ENCODE results near the gene ARMC8.
A peak's percentile ranks its signal among the peaks of the same experiment; 100 is the strongest.

Gene ARMC8

DNA sequence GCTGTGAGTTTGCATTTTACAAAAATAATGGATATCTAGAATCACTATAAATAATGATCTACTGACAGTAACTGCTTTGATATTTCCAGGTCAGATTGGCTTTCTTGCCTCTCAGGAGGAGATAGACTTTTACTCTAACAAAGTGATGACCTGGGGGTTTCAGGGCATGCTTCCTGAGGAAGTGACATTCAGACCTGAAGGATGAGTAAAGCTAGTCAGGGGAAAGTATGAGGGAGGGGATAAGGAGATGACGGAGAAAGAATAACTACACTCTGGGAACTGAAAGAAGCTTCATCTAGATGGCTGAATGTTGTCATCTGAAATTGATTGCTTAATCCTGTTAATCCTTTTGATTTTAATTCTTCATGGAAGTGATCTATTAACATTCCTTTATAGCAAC, 32.2 kb downstream of the ARMC8 start:
- no peaks in the 10 kb centered on the region for H3K27me3 Mint-ChIP-seq
- ATAC-seq, result no peak
- H3K4me3 Mint-ChIP-seq, result no peak overlapping the region
- no peaks in the 10 kb centered on the region for H3K9me3 Mint-ChIP-seq
- H3K4me1 Mint-ChIP-seq, result peaks cover 27% of the 10 kb centered on the region
- peaks cover 12% of the 10 kb centered on the region for H3K36me3 Mint-ChIP-seq
- H3K27ac Mint-ChIP-seq, result peak overlapping the region; percentile 17

DNA sequence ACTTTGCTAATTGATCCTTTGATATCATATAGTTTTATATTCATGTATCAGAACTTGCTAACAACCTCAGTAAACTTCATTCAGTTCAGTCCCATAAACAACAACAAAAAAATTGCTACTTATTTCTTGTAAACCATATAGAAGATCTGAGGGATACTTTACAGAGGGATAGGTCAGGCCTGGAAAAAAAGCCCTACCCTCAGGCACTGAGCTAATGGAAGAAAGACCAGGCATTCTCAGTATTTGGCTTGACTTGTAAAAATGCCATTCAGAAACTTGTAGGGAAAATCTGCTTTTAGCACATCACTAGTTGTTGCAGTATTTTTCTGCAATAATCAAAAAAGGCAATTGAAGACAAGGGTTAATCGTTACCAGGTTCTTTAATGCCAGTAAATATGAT, 33.1 kb downstream of the ARMC8 start:
- H3K27ac Mint-ChIP-seq, result peak overlapping the region; percentile 17
- H3K4me1 Mint-ChIP-seq, result peaks cover 27% of the 10 kb centered on the region
- no peak overlapping the region for H3K4me3 Mint-ChIP-seq
- peaks cover 12% of the 10 kb centered on the region for H3K36me3 Mint-ChIP-seq
- no peak for ATAC-seq
- H3K27me3 Mint-ChIP-seq, result no peaks in the 10 kb centered on the region
- no peaks in the 10 kb centered on the region for H3K9me3 Mint-ChIP-seq

DNA sequence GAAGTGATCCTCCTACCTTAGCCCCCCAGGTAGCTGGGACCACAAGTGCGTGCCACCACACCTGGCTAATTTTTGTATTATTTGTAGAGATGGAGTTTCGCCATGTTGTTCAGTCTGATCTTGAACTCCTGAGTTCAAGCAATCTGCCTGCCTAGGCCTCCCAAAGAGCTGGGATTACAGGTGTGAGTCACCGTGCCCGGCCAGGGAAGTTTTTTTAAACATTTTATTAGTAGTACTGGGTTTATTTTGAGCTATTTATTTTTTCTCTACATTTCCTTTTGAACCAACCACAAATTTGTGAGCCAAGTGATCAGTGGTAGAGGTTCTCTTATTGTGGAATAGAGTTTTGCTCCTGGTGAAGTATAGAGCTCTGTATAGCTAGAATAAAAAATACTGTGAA, 33.7 kb downstream of the ARMC8 start:
- H3K4me3 Mint-ChIP-seq, result no peak overlapping the region
- peaks cover 12% of the 10 kb centered on the region for H3K36me3 Mint-ChIP-seq
- peaks cover 27% of the 10 kb centered on the region for H3K4me1 Mint-ChIP-seq
- no peaks in the 10 kb centered on the region for H3K9me3 Mint-ChIP-seq
- no peak for ATAC-seq
- H3K27ac Mint-ChIP-seq, result no peak overlapping the region
- no peaks in the 10 kb centered on the region for H3K27me3 Mint-ChIP-seq

DNA sequence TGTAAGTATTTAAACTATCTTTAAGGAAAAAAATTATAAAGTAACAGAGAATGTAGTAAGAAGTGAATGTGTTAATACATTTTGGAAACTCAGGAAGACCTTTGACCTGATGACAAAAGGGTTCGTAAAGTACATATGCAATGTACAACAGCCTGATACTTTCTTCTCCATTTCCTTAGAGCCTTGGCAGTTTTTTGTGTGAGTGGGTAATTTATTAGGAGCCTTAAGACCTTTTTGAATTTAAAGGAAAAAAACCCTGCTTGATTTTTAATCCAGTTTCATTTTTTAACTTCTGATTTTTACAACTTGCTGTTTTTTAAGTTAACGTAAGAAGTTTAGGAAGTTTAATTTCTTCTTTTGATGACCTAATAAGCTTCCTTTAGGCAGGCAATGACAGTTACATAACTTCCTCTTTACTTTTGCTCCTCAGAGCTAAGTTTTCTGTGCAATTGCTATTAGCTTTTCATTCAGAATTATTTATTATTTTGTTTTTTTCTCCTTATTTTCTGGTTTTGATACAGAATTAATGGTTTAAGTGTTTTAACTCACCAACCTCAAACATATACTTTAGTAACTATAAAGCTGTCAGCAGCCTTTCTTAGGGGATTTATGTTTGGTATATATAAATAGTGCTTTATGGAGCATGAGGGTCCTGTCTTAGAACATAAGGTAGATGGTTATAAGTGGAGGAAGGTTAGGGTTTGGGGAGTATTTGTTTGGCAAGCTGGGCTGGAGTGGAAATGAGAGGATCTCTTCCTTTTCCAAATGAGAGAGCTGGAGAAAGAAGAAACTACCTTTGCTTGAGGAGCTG, 35.2 kb downstream of the ARMC8 start:
- peaks cover 27% of the 10 kb centered on the region for H3K4me1 Mint-ChIP-seq
- H3K4me3 Mint-ChIP-seq, result no peak overlapping the region
- ATAC-seq, result no peak
- no peak overlapping the region for H3K27ac Mint-ChIP-seq
- H3K27me3 Mint-ChIP-seq, result no peaks in the 10 kb centered on the region
- no peaks in the 10 kb centered on the region for H3K9me3 Mint-ChIP-seq
- H3K36me3 Mint-ChIP-seq, result peaks cover 21% of the 10 kb centered on the region

DNA sequence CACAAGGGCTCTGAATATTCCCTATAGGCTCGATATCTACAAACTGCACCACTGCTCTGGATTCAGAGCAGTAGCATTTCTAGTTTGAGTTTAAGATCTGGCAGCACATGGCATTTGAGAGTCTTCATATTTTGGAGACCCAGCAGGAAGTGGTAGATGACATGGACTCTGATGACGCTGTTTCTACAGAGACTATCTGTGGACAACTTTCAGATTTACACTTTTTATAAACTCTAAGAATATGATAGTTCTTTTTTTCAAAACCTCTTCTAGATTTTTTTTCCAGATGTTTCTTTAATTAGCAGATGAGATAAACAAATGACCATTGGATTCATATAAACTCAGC, 35.8 kb downstream of the ARMC8 start:
- H3K36me3 Mint-ChIP-seq, result peaks cover 26% of the 10 kb centered on the region
- peaks cover 22% of the 10 kb centered on the region for H3K4me1 Mint-ChIP-seq
- no peak overlapping the region for H3K4me3 Mint-ChIP-seq
- H3K27ac Mint-ChIP-seq, result no peak overlapping the region
- H3K27me3 Mint-ChIP-seq, result no peaks in the 10 kb centered on the region
- H3K9me3 Mint-ChIP-seq, result no peaks in the 10 kb centered on the region
- no peak for ATAC-seq

DNA sequence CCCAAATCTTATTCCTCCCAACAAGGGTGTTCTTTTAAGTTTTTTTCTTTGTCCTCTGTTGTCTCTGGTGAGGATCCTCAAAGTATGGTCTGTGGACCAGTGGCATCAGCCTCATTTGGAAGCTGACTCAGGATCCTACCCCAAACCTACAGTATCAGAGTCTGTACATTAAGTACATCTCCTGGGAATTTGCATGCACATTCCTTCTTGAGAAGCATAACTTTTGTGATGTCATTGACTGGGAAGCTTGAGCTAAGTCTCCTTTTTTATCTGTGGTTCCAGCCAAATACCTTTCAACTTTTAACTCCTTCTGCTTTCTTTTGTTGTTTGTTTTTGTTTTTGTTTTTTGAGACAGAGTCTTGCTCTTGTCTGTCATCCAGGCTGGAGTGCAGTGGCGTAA, 40.5 kb downstream of the ARMC8 start:
- no peak for ATAC-seq
- H3K4me1 Mint-ChIP-seq, result no peaks in the 10 kb centered on the region
- H3K4me3 Mint-ChIP-seq, result no peak overlapping the region
- H3K9me3 Mint-ChIP-seq, result no peaks in the 10 kb centered on the region
- H3K27ac Mint-ChIP-seq, result no peak overlapping the region
- H3K27me3 Mint-ChIP-seq, result no peaks in the 10 kb centered on the region
- peaks cover 56% of the 10 kb centered on the region for H3K36me3 Mint-ChIP-seq

DNA sequence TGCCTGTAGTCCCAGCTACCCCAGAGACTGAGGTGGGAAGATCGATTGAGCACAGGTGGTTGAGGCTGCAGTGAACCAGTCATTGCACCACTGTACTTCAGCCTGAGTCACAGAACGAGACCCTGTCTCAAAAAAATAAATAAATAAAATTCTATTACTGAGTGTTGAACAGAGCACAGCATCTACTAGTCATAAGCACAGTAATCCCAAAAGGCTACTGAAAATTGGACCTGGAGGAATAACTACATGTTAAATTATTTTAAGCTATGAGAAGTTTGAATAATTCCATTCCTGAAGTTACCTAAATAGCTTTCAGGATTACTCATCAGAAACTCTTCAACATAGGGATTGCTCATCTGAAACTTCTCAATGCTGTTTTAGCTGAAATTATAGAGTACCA, 43.4 kb downstream of the ARMC8 start:
- no peaks in the 10 kb centered on the region for H3K9me3 Mint-ChIP-seq
- no peaks in the 10 kb centered on the region for H3K4me1 Mint-ChIP-seq
- H3K27me3 Mint-ChIP-seq, result no peaks in the 10 kb centered on the region
- no peak for ATAC-seq
- H3K27ac Mint-ChIP-seq, result no peak overlapping the region
- H3K4me3 Mint-ChIP-seq, result no peak overlapping the region
- peaks cover 59% of the 10 kb centered on the region for H3K36me3 Mint-ChIP-seq

DNA sequence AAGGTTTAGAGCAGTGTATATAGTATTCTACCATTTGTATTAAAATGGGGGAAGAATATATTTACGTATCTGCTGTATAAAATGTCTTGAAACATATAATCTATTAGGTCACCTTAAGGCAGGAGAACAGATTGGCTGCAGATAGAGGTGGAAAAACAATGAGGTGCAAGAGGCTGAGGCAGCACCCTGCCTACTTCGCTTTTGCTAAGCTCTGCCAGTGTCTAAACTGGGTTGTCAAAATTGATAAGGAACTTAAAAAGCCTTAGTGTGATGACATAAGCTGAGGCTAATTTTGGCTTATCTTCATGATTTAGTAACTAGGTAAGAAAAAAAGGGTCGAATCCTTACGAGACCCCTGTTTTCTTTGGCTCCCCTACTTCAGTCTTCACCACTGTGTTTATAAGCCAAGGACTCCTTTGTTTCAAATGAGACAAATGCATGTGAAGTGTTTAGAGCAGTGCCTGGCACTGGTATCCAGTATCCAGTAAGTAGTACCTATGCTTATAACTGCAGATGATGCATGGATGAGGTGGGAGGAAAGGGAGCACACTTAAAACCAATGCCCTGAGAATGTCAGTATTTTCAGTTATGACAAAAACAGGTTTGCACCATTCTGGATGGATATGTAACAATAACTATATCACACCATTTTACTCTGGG, 45.7 kb downstream of the ARMC8 start:
- no peak for ATAC-seq
- Mint-ChIP-seq H3K36me3 (peaks cover 63% of the 10 kb centered on the region), H3K27me3 (no peaks in the 10 kb centered on the region), H3K9me3 (no peaks in the 10 kb centered on the region), H3K4me1 (no peaks in the 10 kb centered on the region), H3K27ac (no peak overlapping the region), H3K4me3 (no peak overlapping the region)

DNA sequence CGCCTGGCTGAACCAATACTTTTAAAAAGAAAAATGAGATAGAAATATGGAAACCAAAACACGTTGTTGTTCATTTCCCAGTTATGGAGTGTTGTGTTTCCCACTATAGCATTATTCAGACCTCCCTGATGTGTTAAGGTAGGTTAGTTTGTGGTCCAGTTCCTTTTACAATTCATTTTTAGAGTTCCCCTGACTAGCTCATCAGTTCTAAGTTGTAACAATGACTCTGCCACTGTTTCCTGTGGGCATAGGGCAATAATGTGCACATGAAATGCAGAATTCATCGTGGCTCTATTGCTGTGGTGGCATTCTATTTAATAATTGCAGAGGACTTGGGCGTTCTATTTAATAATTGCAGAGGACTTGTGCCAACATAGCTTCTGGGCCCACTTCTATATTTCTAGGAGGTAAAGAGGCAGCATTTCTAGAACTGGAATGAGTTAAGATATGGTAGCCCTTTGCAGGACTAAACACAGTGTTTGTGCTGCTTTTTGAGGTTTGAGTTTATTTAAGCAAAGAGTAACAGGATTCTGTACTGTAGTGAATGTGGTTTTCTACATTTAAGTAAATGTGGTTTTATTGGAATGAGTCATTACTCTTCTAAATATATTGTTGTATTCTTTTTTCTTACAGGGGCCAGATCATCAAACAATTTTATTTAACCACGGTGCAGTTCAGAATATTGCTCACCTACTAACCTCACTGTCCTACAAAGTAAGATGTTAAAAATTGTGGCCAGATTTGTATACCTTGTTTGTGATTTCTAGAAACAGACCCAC, 47.5 kb downstream of the ARMC8 start:
- peaks cover 53% of the 10 kb centered on the region for H3K36me3 Mint-ChIP-seq
- no peaks in the 10 kb centered on the region for H3K4me1 Mint-ChIP-seq
- H3K27me3 Mint-ChIP-seq, result no peaks in the 10 kb centered on the region
- H3K9me3 Mint-ChIP-seq, result no peaks in the 10 kb centered on the region
- no peak for ATAC-seq
- no peak overlapping the region for H3K27ac Mint-ChIP-seq
- no peak overlapping the region for H3K4me3 Mint-ChIP-seq

DNA sequence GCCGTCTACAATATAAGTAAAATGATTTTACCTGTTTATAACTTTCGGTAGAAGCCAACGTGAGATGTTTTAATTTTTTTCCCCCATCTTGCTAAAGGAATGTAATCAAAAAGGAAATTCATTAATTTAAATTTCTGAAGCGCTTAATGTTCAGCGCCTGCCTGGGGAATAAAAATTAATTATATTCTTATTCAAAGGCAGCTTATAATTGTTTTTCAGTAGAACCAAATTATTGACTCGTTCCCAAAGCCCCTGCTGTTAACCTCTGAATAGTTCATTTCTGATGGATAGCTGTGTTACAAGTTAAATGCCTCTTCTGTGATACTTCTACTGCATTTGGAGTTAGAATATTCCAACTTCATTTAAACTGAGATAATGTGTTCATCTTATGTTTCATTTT, 51.6 kb downstream of the ARMC8 start:
- no peaks in the 10 kb centered on the region for H3K9me3 Mint-ChIP-seq
- peaks cover 44% of the 10 kb centered on the region for H3K36me3 Mint-ChIP-seq
- H3K4me3 Mint-ChIP-seq, result no peak overlapping the region
- no peak for ATAC-seq
- H3K4me1 Mint-ChIP-seq, result no peaks in the 10 kb centered on the region
- no peak overlapping the region for H3K27ac Mint-ChIP-seq
- no peaks in the 10 kb centered on the region for H3K27me3 Mint-ChIP-seq

DNA sequence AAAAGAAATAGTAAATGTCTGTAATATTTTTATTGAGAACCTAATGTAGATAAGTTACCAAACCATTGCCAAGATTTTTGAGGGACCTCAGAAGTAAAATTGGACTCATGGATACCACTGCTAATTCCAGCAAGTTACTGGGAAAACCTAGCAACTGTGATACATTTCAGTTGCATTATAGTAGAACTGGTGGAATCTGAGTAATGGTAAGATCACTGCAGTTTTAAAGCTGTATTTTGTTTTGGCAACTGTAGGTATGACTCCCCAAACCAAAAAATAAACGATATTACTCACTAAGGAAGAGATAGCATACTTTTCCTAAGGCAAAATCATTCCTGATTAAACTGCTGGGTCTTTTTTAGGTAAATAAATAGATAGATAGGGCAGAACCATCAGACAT, 54.0 kb downstream of the ARMC8 start:
- Mint-ChIP-seq H3K9me3 (no peaks in the 10 kb centered on the region), H3K36me3 (peaks cover 41% of the 10 kb centered on the region), H3K4me3 (no peak overlapping the region), H3K27me3 (no peaks in the 10 kb centered on the region), H3K27ac (no peak overlapping the region), H3K4me1 (no peaks in the 10 kb centered on the region)
- no peak for ATAC-seq

DNA sequence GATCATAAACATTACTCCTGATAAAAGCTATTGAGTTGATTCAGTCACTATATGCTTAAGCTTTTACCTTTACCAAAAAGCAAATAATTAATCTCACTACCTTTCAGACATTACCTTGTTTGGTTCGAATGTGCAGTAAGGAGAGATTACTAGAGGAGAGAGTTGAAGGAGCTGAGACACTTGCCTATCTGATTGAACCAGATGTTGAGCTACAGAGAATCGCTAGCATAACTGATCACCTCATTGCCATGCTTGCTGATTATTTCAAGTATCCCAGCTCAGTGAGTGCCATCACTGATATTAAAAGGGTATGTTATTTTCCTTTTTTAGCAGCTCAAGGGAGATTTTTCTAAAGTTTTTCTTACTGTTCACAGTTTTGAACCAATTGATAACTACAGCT, 54.6 kb downstream of the ARMC8 start:
- Mint-ChIP-seq H3K4me3 (no peak overlapping the region), H3K27ac (no peak overlapping the region), H3K36me3 (peaks cover 40% of the 10 kb centered on the region), H3K9me3 (no peaks in the 10 kb centered on the region), H3K27me3 (no peaks in the 10 kb centered on the region), H3K4me1 (no peaks in the 10 kb centered on the region)
- no peak for ATAC-seq

DNA sequence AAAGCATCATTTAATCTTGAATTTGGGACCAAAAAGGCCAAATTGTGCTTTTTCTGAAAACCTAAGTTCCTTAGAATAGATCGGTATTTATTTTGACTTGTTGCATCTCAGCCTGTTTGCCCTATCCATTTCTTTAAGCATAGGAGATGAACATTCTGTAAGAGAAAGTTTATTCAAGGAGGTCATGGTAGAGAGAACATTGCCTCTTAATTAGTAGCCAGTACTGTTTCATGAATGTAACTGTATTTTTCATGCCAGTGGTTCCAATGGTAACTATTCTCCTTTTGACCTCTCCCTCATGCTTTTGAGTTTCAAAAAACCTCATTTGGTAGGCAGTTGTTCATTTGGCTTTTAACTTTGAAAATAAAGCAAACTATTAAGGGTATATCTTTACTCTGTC, 55.4 kb downstream of the ARMC8 start:
- no peaks in the 10 kb centered on the region for H3K9me3 Mint-ChIP-seq
- H3K4me3 Mint-ChIP-seq, result no peak overlapping the region
- H3K27me3 Mint-ChIP-seq, result no peaks in the 10 kb centered on the region
- H3K27ac Mint-ChIP-seq, result no peak overlapping the region
- no peak for ATAC-seq
- H3K36me3 Mint-ChIP-seq, result peaks cover 41% of the 10 kb centered on the region
- H3K4me1 Mint-ChIP-seq, result no peaks in the 10 kb centered on the region

DNA sequence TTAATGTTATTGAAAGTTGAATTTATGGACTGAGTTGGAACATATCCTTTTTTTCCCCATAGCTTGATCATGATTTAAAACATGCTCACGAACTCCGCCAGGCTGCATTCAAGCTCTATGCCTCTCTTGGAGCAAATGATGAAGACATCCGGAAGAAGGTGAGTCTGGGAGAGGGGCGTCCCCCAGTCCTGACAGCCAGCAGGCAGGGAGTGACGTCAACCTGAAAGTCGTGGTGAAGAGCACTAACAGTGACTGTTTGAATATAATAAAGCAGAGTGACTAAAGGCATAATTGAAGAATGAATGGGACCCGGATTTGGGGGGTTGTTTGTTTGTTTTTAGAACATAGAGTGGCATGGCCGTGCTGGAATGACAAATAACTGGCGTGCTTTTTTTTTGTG, 57.9 kb downstream of the ARMC8 start:
- Mint-ChIP-seq H3K4me3 (no peak overlapping the region), H3K27ac (no peak overlapping the region), H3K36me3 (peaks cover 60% of the 10 kb centered on the region), H3K4me1 (no peaks in the 10 kb centered on the region), H3K27me3 (no peaks in the 10 kb centered on the region), H3K9me3 (peaks cover 4% of the 10 kb centered on the region)
- no peak for ATAC-seq

DNA sequence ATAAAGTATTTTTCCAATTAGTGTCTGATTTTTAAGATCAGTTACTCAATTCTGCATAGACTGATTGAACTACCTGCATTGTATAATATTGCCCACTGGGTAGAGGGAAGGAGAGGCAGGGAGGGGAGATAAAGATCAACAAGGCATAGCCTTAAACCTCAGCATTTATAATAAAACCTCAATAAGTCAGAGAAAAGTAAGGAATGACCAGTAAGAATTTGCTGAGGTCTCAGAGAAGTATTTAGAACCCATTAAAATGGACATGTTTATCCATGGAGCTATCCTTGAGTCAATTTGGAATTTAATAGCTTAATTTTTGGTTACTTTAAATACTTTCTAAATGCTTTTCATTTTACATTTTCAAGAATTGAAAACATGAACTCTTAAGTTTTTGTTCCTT, 62.5 kb downstream of the ARMC8 start:
- Mint-ChIP-seq H3K36me3 (peaks cover 47% of the 10 kb centered on the region), H3K4me3 (no peak overlapping the region), H3K27me3 (no peaks in the 10 kb centered on the region), H3K4me1 (no peaks in the 10 kb centered on the region), H3K9me3 (peaks cover 4% of the 10 kb centered on the region), H3K27ac (no peak overlapping the region)
- no peak for ATAC-seq

DNA sequence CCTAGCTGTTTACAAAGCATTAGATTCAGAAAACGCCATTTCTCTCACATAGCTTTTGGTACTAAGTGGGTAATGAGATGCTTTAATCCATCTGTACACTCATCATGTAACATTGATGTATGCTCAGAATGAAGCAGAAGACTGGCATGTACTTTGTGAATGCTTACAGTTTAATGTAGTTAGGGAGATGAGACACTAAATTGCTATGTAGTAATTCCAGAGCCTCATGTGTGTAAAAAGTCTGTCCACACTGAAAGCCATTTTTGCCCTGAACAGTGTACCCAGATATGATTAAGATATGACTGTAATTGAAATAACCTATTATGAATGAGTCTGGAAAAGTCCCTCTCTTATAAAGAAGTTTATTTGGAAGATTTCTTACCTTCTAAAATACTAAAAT, 66.5 kb downstream of the ARMC8 start:
- no peak for ATAC-seq
- Mint-ChIP-seq H3K4me1 (no peaks in the 10 kb centered on the region), H3K27ac (no peak overlapping the region), H3K9me3 (no peaks in the 10 kb centered on the region), H3K27me3 (no peaks in the 10 kb centered on the region), H3K36me3 (peaks cover 43% of the 10 kb centered on the region), H3K4me3 (no peak overlapping the region)

Measured in stimulated activated memory B cell treated with anti-CD40 and anti-IgM and Interleukin-4, amounts not matched to agents 10 μg/mL and 1 μg/mL and 100 μg/mL, for 72 hours (primary cell).